HG03469 (cell line): ENCODE data around the gene NKIRAS1.
"Not testable (repeated sequence)": the region's sequence is repeated elsewhere in the genome, so short reads cannot be mapped to it uniquely, and the experiment has no call there.

Source experiments
- ATAC-seq: cut with Tn5 transposase; IDR thresholded peaks from one replicate; pipeline ENCODE4 v1.9.1; 2021; ENCODE audit warnings: mild to moderate bottlenecking, moderate library complexity, moderate number of reproducible peaks; ENCODE audit not compliant: unreplicated experiment

Gene NKIRAS1

DNA sequence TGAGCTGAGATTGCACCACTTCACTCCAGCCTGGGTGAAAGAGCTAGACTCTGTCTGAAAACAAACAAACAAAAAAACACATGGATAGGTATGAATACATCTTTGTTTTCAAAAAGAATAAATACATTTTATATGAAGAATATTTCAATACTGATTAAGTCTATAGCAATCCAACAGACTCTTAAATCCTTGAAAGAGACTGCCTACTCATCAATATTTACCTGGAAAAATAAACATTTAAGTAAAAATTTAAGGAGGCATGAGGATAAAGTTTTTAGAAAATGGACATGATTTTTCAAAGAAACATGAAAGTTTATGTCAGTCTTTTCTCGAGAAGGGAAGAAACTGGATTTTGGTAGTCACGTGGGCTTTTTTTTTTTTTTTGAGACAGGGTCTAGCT, 5.4 kb downstream of the NKIRAS1 start:
- no peak for ATAC-seq

DNA sequence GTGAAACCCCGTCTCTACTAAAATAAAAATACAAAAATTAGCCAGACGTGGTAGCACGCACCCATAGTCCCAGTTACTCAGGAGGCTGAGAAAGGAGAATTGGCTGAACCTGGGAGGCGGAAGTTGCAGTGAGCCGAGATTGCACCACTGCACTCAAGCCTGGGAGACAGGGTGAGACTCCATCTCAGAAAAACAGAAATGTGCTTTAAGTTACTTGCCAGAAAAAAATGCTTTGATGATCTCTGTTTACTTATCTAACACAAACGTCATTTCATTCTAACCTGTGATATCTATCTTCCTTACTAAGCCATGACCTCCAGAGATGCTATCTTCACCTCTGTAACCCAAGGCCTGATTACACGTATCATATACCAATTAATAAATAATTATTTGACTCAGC, 7.4 kb downstream of the NKIRAS1 start:
- no peak for ATAC-seq

DNA sequence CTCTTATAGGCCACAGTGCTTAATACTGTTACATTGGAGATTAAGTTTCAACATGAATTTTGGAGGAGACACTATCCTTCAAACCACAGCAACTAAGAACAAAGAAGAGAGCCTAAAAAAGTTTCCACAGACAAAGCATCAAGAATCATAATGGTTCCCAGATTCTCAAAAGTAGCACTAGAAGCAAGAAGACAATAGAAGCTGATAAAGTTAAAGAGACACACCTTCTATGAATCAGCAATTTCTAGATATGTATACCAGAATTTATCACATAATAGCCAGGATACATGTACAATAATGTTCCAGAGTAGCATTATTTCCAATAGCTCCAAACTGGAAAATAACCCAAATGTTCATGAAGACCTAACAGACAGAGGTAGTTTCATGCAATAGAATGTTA, 12.2 kb downstream of the NKIRAS1 start:
- no peak for ATAC-seq

DNA sequence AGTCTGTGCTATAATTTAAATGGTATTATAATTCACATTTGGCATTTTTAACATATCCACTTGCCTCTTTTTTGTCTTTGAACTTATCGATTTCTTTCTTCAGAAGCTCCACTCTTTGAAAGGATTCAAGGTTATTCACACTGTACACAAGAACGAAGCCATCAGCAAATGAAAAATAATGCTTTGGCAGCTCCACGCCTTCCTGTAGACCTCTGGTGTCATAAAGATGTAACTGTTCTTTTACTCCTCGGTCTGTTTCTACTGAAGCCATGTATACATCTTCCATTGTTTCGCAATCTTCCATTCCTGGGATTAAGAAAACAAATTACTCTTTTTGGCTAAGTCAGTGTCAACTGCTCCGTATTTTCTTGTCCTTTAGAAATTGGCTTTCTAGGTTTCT, 16.0 kb downstream of the NKIRAS1 start:
- no peak for ATAC-seq

DNA sequence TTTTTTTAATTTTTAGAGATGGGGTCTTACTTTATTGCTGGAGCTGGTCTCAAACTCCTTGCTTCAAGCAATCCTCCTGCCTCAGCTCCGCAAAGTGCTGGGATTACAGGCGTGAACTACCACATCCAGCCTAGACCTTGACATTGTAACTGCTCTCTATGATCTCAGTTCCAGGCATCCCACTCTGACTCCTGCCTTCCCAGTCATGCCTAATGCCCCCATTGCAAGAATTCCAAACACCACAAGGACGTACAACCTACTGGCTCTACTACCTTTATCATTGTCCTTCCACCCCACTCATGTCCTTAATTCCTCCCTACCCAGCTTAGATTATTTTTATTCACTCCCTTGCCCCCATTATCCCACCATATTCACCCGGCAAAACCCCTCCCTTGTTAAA, 21.6 kb downstream of the NKIRAS1 start:
- ATAC-seq: no peak

DNA sequence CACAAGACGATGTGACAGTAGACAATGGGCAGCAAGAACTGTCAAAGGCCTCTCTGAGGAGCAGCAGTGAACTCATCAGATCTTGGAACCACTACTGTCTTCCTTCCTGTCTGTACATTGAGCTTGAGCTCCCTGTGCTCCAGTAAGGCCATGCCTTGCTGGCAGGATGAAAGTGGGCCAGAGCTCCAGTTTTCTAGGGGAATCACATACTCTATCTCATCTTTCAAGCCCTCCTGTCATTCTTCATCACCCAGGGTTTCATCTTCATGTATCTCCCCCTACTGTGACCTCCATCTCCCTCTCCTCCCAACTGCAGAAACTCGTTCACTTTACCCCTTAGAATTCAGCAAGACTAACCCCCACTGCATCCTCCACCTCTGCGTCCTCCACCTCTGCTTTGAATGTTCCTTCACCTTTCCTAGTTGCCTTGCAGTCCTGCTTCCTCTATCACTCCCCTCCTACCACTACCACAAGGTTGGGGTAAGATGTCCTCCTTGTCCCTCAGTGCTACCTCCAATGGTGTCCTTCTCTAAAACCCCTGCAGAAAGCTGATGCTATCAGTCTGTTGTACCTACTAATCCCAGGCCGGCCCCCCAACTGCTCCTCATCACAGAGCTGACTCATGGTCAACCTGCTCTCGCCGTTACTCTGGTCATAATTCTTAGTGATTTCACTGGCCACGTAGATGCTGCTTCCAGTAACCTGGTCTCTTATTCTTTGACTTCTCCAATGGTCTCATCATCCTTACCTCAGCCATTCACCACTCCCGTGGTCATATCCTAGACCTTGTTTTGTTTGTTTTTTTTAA, 22.3 kb downstream of the NKIRAS1 start:
- no peak for ATAC-seq

DNA sequence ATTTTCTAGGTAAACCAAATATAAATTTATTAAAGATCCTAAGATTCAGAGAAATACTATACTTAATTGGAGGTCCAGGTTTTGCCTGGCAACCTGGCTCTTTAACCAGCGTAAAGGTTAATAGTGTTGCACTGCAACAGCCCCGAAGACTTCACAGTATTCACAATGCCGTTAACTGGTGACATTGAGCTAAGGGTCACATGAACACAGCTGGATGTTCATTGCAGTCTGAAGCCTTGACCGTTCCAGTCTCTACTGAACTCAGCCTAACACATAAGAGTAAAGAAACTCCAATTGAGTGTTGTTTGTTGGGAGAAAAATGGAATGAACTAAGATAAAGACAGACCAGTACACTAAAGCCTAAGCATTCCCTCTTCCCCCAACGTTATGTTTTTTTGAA, 26.8 kb downstream of the NKIRAS1 start:
- ATAC-seq: no peak

DNA sequence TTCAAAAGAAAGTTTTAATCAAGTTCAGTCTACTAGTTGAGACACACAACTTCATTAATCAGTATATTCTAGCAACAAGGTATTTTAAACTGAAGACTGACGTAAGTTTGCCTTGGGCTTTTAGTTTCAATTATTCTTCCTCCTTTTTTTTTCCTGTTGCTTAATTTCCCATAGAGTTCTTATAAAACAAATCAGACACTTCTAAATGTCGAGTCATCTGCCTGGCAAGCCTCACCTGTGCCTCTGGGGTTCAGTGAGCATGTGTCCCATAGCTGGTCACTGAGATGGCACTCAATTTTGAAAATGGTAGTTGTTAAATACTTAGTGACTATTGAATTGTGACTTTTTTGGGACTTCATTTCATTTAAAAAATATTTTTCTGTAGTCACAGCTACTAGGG, 27.4 kb downstream of the NKIRAS1 start:
- ATAC-seq: no peak

DNA sequence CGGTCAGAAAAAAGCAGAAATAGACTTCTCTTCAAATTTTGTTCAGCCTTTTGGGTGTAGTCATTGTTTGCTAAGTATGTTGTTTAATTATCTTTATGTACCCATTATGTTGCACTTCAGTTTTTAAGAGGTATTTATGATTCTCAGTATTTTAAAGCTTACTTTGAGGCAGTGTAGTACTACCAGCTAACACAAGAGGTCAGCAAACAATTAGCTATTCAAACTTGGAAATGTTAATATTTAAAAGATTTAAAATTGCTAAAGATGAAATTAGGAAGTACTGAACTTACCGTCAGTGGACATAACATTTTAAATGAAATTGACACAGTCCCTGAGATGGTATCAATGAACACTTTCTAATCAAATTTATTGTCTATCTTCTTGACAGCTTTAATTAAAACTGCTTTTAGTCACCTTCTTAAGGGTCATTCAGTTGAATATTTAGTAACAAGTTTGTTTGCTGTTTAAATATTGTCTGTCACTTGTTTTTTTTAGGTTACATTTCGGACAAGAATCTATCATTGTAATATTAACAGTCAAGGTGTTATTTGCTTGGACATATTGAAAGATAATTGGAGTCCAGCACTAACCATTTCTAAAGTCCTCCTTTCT, 28.1 kb downstream of the NKIRAS1 start:
- no peak for ATAC-seq

DNA sequence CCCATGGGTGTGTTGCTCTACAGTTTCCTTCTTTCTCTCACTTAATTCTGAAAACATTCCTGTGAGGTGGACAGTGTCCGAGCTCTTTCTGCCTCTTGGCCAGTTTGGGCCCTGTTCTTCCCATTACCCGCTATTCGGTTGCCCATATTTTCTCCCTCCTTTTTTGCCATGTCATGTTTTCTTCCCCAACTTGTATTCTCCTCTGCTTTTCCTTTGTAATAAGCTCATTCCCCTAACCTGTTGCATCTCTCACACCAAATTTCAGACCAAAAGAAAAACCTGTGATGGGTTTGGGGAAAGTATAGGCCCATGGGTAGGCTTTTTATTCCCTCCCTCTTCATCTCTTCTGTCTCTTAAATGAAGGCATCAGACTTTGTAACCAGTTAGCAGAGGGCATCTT, 30.5 kb downstream of the NKIRAS1 start:
- no peak for ATAC-seq

DNA sequence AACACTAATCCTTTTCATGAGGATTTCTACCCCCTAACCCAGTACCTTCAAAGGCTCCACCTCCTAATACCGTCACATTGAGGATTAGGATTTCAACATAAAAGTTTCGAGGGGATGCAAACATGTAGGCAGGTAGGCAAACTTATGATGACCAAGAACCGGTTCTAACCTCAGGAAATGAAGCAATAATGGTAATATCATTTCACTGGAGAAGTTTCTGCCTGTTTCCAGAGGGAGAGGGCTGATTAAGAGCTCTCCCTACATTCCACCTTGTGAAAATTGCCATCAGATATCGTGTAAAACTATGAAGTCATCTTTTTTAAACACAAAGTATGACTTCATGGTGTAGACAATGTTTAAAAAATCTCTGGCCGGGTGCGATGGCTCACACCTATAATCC, 31.6 kb downstream of the NKIRAS1 start:
- ATAC-seq: no peak

DNA sequence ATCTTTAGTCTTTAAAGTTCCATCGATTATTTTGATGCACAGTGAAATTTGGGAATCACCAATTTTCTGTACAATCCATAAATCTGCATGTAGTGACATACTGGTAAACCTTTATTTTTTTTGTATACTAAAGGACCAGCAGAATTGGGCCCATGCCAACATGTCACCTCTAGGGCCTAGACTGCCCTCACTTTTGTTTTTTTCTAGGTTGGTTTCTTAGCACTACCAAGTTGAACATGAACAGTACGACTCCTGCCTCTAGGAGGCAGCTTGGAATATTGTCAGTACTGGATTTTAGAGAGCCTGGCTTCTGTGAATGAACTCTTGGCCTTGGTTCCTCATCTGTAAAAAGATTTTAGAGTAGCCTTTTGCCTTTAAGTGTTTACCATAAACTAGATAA, 32.3 kb downstream of the NKIRAS1 start:
- no peak for ATAC-seq

DNA sequence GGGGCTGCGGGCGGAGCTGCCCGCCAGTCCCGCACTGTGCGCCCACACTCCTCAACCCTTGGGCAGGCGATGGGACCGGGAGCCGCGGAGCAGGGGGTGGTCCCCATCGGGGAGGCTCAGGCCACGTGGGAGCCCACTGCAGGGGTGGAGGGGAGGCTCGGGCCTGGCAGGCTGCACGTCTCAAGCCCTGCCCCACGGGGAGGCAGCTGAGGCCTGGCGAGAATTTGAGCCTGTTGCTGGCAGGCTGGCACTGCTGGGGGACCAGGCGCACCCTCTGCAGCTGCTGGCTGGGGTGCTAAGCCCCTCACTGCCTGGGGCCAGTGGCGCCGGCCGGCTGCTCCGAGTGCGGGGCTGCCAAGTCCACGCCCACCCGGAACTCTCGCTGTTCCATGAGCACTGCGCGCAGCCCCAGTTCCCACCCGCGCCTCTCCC, 34.3 kb downstream of the NKIRAS1 start:
- no peak for ATAC-seq

DNA sequence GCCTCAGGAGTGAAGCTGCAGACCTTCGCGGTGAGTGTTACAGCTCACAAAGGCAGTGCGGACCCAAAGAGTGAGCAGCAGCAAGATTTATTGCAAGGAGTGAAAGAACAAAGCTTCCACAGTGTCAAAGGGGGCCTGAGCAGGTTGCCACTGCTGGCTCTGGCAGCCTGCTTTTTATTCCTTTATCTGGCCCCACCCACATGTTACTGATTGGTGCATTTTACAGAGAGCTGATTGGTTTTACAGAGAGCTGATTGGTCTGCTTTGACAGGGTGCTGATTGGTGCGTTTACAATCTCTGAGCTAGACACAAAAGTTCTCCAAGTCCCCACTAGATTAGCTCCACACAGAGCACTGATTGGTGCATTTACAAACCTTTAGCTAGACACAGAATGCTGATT, 34.8 kb downstream of the NKIRAS1 start:
- ATAC-seq: not testable (repeated sequence)

DNA sequence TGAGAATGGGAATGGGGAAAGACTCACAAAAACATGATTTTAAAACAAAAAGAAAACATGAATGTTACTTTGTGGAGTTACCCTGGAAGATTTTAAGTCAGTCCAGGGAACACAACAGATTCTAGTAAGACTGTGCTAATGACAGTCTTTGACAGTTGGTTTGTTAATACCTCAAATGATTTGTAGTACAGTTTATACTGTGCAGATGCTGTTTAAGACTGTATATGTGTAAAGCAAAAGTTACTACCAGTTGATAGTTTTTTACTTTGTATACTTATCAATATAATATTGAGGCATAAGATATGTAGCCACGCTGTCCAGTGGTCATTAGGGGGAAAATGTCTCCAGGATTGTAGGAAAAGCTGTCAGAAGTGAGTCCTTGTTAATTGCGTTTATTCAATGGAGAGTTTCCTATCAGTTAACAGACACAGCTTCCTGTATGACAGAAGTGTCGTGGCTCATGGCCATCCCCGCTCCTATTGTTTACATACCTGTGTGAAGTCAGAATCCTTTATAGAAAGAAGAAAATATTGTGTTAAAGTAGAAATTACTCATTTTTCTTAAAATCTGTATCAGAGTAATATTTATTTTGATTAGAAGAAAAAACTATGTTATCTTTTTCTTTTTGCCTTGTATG, 36.0 kb downstream of the NKIRAS1 start:
- no peak for ATAC-seq

DNA sequence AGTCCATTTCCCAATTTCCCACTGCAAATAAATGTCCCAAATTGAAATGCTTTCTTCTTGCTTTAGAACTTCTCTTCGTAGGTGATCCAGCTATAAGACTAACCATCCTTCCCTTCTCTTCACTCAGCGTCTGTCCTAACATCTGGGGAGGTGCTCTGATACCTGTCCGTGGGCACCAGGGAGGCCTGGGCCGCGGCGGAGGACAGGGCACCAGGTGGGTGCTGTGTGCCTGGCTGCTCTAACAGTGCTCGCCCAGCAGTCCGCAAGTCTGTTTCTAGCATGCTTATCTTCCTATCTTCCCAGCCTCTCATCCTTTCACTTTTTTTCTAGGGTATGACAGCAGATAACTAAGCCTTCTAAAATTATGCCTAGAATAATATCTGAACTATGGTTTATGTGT, 37.3 kb downstream of the NKIRAS1 start:
- ATAC-seq: no peak

DNA sequence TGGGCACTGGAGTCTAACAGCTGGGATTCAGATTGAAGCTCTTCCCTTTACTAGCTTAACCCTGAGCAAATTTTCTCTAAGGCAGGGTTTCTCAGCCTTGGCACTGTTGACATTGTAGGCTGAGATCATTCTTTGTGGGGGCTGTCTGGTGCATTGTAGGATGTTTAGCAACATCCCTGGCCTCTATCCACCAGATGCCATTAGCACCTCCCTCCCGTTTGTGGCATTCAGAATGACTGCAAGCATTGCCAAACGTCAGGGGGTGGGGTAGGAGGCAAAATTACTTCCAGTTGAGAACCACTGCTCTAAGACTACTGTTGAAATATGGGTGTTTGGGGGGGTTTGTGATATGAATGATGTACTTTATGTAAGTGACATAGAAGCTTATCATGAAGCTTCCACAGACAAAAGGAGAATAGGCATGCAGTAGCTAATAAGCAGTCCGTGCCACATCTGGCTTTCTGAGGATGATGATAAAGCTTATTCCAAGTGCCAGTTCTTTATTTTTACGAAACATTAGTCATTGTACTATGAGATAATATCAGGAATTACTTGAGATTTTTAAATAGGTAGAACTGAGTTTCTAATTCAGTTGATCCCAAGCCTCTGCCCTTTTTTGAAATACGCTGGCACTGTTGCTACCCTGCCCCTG, 39.3 kb downstream of the NKIRAS1 start:
- no peak for ATAC-seq

DNA sequence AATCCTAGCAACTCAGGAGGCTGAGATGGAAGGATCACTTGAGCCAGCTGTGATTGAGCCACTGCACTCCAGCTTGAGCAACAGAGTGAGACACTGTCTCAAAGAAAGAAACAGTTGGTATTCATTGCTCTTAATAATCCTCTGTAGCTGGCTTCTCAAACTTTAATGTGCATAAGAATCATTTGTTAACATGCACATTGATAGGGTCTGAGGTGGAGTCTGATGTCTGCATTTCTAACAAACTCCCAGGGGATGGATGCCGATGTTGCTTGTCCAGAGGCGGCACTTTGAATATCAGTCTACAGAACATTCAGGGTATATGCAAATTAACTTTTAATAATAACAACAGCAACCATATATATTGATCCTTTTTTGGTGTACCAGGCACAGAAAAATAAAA, 39.9 kb downstream of the NKIRAS1 start:
- no peak for ATAC-seq

DNA sequence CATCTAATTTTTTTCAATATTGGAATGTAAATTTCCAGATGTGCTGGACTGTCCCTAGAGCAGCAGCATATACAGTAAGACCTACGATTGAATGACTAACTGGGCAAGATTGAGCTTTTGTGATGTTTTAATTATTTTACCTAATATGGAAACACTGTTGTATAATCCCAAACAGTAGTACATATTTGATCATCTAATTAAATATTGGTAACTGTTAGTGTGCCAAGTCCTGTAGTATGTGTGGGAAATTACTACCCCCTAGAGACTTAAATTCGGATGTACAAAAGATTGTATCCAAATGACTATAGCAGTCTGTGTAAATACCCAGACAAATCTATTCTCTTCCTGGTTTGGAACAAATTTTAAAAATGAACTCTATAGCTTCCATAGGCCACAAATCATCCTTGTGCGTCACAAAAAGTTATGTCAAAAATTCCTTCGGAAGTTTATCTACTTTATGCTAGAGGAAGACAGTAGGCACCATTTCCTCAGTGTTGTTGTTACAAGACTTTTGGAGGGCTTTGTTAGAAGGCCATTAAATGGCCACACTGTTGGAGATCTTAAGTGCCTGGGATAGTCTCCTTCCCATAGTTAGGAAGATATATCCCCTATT, 41.6 kb downstream of the NKIRAS1 start:
- ATAC-seq: no peak

DNA sequence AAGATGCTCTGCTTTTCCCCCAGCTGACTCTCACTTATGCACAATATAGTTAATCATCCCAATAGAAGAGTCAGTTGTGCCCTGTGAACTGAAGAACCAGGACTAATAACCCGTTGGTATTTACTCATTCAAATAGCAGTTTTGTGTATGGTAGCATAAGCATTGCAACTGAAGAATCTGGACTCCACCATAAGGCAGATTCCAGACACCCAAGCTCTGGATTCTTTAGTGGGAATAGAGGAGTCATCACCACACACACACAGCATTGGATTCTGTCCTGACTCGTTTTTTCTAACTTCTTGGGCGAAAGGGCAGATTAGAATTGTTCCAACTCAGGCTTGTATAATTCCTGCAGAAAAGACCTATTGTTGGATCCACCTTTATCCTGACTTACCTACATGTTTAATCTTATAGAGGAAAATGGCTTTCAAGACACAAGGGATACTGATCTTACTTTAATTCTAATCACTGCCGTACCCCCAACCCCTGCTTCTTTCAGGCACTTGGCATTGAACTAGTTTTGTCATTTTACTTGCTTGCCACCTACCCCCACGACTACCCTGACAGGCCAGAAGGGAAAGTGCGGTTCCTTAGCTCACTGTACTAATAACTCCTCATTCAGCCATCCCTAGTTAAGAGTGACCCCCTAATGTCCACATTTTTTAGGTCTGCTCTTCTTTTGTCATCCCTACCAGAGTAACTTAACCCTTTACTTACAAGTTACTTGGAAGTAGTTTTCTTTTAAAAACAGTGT, 42.3 kb downstream of the NKIRAS1 start:
- no peak for ATAC-seq

DNA sequence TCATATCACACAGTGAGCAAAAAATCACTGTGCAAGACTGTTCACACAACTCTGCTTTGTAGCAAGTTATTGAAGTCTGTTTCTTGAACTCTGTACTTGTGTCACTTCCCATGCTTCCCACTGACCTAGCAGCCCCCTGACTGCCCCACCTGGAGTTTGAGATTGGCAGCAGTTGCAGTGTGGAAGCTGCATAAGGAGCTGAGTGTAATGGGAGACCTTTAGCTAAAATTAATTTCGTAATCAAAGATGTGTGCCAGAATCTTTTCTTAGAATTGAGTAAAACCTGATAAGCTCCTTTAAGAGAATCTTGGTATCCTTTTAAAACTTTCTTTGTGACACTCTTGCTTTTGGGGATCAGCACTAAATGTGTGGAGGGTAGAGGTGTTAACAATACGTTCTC, 42.8 kb downstream of the NKIRAS1 start:
- ATAC-seq: no peak
